ENCODE data around the gene FLNB. TPM values are rescaled to one million over a fixed set of nuclear protein-coding genes. Genes with fewer than 3 reads are reported as not detected.

Gene FLNB
- total RNA-seq, 2 donors from 2014 or later, result 212 to 221 TPM

- no peak for DNase-seq
- Mint-ChIP-seq H3K27ac (peak overlapping the region; percentile 69), H3K27me3 (ENCODE audit: insufficient read depth) (no peaks in the 10 kb centered on the region), H3K4me3 (no peak overlapping the region), H3K4me1 (peaks cover 58% of the 10 kb centered on the region), H3K36me3 (ENCODE audit: low read depth) (peaks cover 13% of the 10 kb centered on the region), H3K9me3 (no peaks in the 10 kb centered on the region)
- Histone ChIP-seq H3K9ac (ENCODE audit: extremely low read depth, low read length, poor library complexity, severe bottlenecking) (no peak overlapping the region), H3K36me3 (ENCODE audit: control insufficient read depth, insufficient read depth, low read length) (peaks cover 70% of the 10 kb centered on the region), H3K4me3 (ENCODE audit: low read length) (no peak overlapping the region), H3K27ac (ENCODE audit: low read depth, low read length) (no peak overlapping the region), H3K27me3 (ENCODE audit: control insufficient read depth, insufficient read depth, low read length, poor library complexity, severe bottlenecking) (no peaks in the 10 kb centered on the region), H3K9me3 (ENCODE audit: control insufficient read depth, low read length) (no peaks in the 10 kb centered on the region), H3K4me1 (ENCODE audit: control insufficient read depth, insufficient read depth, low read length) (peaks cover 29% of the 10 kb centered on the region)
- 87 to 89% methylated on average over 11 of the region's 11 CpGs for WGBS, 2 experiments (ENCODE audit: insufficient coverage in 1 of 2, insufficient read length in 1 of 2)
- TF ChIP-seq, protein P1, sequence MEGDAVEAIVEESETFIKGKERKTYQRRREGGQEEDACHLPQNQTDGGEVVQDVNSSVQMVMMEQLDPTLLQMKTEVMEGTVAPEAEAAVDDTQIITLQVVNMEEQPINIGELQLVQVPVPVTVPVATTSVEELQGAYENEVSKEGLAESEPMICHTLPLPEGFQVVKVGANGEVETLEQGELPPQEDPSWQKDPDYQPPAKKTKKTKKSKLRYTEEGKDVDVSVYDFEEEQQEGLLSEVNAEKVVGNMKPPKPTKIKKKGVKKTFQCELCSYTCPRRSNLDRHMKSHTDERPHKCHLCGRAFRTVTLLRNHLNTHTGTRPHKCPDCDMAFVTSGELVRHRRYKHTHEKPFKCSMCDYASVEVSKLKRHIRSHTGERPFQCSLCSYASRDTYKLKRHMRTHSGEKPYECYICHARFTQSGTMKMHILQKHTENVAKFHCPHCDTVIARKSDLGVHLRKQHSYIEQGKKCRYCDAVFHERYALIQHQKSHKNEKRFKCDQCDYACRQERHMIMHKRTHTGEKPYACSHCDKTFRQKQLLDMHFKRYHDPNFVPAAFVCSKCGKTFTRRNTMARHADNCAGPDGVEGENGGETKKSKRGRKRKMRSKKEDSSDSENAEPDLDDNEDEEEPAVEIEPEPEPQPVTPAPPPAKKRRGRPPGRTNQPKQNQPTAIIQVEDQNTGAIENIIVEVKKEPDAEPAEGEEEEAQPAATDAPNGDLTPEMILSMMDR (conservative IDR thresholded peaks at IDR 0.05), result no peak
Measured at GRCh38 chr3:58035524-58036255, 27.5 kb downstream of the FLNB start.

DNA sequence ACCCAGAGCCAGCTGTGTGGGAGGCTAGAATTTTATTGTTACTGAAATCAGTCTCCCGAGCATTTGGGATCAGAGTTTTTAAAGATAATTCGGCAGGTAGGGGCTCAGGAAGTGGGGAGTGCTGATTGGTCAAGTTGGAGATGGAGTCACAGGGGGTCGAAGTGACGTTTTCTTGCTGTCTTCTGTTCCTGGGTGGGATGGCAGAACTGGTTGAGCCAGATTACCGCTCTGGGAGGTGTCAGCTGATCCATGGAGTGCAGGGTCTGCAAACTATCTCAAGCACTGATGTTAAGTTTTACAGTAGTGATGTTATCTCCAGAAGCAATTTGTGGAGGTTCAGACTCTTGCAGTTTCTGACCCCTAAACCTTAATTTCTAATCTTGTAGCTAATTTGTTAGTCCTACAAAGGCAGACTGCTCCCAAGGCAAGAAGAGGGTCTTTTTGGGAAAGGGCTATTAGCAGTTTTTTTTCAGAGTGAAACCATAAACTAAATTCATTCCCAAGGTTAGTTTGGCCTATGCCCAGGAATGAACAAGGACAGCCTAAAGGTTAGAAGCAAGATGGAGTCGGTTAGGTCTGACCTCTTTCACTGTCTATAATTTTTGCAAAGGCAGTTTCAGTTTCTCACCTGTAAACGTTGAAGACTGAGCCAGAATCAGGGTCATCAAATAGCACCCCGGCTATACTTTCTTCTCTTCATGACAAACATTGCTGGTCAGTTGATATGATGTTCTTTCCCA, 28.2 kb downstream of the FLNB start:
- H3K27ac Mint-ChIP-seq, result peak overlapping the region; percentile 69
- TF ChIP-seq, protein P1 (conservative IDR thresholded peaks at IDR 0.05), result no peak
- no peaks in the 10 kb centered on the region for H3K27me3 ChIP-seq (ENCODE audit: control insufficient read depth, insufficient read depth, low read length, poor library complexity, severe bottlenecking)
- H3K9me3 Mint-ChIP-seq, result no peaks in the 10 kb centered on the region
- peaks cover 11% of the 10 kb centered on the region for H3K36me3 Mint-ChIP-seq (ENCODE audit: low read depth)
- no peak overlapping the region for H3K4me3 Mint-ChIP-seq
- WGBS, 2 experiments (ENCODE audit: insufficient coverage in 1 of 2, insufficient read length in 1 of 2), result 88 to 93% methylated on average over 8 of the region's 8 CpGs
- peaks cover 32% of the 10 kb centered on the region for H3K4me1 ChIP-seq (ENCODE audit: control insufficient read depth, insufficient read depth, low read length)
- H3K9ac ChIP-seq (ENCODE audit: extremely low read depth, low read length, poor library complexity, severe bottlenecking), result no peak overlapping the region
- no peak overlapping the region for H3K4me3 ChIP-seq (ENCODE audit: low read length)
- no peaks in the 10 kb centered on the region for H3K9me3 ChIP-seq (ENCODE audit: control insufficient read depth, low read length)
- DNase-seq, result no peak
- H3K27ac ChIP-seq (ENCODE audit: low read depth, low read length), result no peak overlapping the region
- H3K4me1 Mint-ChIP-seq, result peaks cover 65% of the 10 kb centered on the region
- H3K36me3 ChIP-seq (ENCODE audit: control insufficient read depth, insufficient read depth, low read length), result peaks cover 68% of the 10 kb centered on the region
- no peaks in the 10 kb centered on the region for H3K27me3 Mint-ChIP-seq (ENCODE audit: insufficient read depth)

DNA sequence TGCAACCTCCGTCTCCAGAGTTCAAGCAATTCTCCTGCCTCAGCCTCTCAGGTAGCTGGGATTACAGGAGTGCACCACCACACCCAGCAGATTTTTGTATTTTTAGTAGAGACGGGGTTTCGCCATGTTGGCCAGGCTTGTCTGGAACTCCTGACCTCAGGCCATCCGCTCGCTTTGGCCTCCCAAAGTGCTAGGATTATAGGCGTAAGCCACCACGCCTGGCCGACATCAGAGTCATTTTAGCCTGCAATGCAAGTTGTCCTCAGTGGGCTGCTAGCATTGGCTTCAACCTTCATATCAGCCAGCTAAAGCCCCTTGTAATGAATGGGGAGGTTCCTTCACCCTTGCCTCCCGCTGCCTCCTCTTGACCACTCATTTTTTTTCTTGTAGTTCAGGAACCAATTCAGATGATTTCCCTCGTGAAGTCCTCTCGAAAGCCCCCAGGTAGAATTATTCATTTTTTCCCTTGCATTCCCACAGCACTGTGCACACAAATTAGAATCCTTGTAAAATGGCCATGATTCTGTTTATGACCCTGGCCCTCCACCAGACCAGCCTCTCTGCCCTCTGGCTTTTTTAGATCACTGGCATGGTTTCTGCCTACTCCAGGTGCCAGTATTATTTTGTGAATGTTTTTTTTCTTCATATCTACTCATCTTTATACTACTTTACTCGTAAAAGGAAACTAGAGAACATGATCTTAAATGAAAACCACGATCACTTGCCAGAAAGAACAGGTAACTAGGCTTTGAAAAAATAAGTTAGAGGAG, 29.1 kb downstream of the FLNB start:
- Histone ChIP-seq H3K27me3 (ENCODE audit: control insufficient read depth, insufficient read depth, low read length, poor library complexity, severe bottlenecking) (no peaks in the 10 kb centered on the region), H3K27ac (ENCODE audit: low read depth, low read length) (no peak overlapping the region), H3K4me3 (ENCODE audit: low read length) (no peak overlapping the region), H3K9me3 (ENCODE audit: control insufficient read depth, low read length) (no peaks in the 10 kb centered on the region), H3K4me1 (ENCODE audit: control insufficient read depth, insufficient read depth, low read length) (peaks cover 39% of the 10 kb centered on the region), H3K36me3 (ENCODE audit: control insufficient read depth, insufficient read depth, low read length) (peaks cover 66% of the 10 kb centered on the region), H3K9ac (ENCODE audit: extremely low read depth, low read length, poor library complexity, severe bottlenecking) (no peak overlapping the region)
- H3K27me3 Mint-ChIP-seq (ENCODE audit: insufficient read depth), result no peaks in the 10 kb centered on the region
- H3K9me3 Mint-ChIP-seq, result no peaks in the 10 kb centered on the region
- no peak for DNase-seq
- WGBS, 2 experiments (ENCODE audit: insufficient coverage in 1 of 2, insufficient read length in 1 of 2), result 89 to 93% methylated on average over 11 to 13 of the region's 13 CpGs
- TF ChIP-seq, protein P1 (conservative IDR thresholded peaks at IDR 0.05), result no peak
- no peak overlapping the region for H3K4me3 Mint-ChIP-seq
- peaks cover 69% of the 10 kb centered on the region for H3K4me1 Mint-ChIP-seq
- peaks cover 11% of the 10 kb centered on the region for H3K36me3 Mint-ChIP-seq (ENCODE audit: low read depth)
- no peak overlapping the region for H3K27ac Mint-ChIP-seq
